Measurements from ENCODE around the gene UPP2.

The UPP2 gene

GRCh38 chr2:158113741-158114295, 12.1 kb downstream of the UPP2 start:
- no peak for DNase-seq

DNA sequence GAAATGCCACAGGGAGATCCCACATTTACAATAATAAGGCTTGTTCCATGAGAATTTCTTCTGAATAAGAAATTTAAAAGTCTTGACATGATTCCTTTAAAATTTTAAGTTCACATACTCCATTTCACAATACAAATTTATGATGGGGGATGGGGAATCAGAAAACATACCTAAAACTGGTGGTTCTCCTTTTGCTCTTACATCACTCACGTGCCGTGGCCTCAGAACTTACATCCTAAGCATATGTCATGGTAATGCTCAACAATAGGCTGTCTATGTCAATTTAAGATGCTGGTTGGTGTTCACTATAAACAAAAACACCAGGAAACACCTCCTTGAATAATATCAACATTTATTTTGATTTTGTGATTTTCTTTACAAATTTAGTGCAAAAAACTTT, 12.8 kb downstream of the UPP2 start:
- DNase-seq, result no peak

GRCh38 chr2:158115202-158115767, 13.6 kb downstream of the UPP2 start:
- DNase-seq, result no peak

GRCh38 chr2:158116936-158117335, 15.3 kb downstream of the UPP2 start:
- no peak for DNase-seq

- no peak for DNase-seq
These were observed 18.4 kb downstream of the UPP2 start for GRCh38 chr2:158120102-158120501.

DNA sequence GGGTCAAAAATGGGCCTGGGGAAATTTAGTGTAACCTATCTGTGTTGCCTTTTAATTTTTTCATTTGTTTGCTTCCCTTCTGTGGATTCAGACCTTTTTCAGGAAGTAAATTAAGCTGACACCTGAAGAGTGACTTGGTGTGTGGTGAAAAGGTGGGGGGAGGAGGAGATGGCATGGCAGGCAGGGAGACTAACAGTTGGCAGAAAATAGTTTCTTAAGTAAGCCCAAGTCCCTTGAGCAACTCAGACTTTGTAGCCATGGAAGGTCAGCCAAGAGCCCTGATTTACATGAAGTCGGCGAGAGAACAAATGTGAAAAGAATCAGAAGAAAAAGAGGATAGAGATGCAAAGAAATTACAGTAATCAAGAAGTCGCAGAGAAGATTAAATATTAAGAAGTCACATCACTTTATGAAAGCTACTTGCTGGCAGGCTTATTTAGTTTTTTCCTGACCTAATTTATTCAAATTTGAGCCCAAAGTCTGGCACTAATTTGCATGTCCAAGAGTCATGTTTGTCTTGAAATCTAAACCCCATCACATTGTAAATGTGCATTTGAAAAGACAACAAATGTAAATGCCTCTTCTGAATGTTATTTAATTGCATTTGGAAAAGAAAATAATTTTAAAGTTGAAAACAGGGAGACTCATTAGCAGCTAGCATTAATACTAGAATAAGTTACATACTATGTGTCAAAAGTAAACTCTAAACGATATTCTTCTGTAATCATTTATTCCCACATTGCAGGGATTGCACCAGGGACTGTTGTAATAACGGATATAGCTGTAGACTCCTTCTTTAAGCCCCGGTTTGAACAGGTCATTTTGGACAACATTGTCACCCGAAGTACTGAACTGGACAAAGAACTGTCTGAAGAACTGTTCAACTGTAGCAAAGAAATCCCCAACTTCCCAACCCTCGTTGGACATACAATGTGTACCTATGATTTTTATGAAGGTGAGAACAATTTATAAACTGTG, 19.3 kb downstream of the UPP2 start:
- DNase-seq, result no peak

- no peak for DNase-seq
These were observed 23.2 kb downstream of the UPP2 start for GRCh38 chr2:158124896-158125295.

- no peak for DNase-seq
These were observed 24.3 kb downstream of the UPP2 start for GRCh38 chr2:158125756-158126498.

- DNase-seq, result no peak
These were observed 25.7 kb downstream of the UPP2 start for GRCh38 chr2:158127380-158127804.

DNA sequence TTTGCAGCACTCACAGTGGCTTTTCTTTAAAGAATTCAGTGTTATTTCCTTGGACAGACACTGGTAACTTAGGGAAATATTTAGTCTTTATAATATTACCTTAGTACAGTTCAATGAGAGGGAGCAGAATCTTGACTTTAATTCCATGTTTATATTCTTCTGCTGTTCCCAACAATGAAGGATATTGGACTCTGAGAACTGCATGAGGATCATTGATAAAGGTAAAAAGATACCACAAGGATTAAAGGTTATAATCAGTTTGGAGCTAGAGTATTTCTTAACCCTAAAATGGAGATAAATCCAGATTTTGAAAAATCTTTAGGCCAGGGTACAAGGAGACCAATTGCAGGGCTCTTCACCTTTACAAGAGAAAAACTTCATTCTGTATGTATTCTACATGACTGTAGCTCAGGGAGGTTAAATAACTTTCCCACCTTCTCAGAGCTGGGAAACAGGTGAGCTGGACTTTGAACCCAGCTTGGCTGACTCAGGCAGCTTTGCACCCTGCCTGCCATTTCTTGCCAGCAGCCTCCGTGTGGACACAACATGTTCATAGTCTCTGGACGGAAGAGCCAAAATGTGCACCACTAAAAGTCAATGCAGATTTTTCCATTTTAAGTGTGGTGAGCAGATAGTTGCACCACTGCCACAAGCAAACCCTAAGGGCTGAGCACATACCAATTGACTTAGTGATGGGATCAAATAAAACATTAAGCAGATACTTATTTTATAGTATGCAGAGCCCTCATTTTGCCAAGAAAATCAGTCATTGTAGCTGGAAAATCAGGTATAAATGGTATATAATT, 26.7 kb downstream of the UPP2 start:
- DNase-seq, result no peak

GRCh38 chr2:158129037-158129436, 27.4 kb downstream of the UPP2 start:
- no peak for DNase-seq

GRCh38 chr2:158130832-158131473, 29.3 kb downstream of the UPP2 start:
- no peak for DNase-seq

DNA sequence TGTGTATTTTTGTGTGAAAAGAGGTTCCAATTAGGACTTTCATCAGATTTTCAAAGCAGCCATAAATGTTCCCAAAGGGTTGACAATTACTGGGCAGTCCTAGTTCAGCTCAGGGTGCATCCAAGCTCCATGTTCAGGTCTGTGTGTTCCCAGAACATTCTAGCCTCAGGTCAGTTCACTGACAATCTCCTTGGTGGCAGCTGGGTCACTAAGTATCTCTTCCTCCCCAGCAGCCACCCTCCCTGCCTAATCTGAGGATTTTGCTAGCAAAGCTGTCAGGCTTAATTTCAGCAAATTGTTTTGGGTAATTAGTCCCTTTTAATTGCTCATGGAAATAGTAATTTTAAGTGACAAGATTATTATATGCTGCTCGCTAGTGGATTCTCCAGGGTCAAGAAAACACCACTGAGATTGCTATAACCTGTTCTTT, 29.8 kb downstream of the UPP2 start:
- no peak for DNase-seq

GRCh38 chr2:158131919-158132566, 30.4 kb downstream of the UPP2 start:
- no peak for DNase-seq

DNA sequence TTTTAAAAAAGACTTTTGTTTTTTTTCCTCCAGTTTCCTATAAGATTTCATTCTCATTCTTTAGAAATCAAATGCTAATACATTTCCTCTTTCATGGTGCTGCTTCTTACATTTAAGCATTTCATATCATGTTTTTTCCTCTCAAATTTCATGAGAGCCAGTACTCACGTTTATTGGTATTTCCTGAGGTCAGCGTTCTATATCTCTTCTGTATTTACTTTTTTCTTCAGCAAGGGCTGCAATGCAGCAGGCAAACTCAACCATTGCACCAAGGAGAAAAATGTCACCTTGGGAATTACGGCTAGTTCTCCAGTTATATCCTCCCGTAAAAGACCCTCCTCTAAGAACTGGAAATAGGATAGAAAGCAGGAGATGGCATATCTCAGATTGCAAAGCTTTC, 32.4 kb downstream of the UPP2 start:
- no peak for DNase-seq

- DNase-seq, result no peak
These were observed 33.0 kb downstream of the UPP2 start for GRCh38 chr2:158134655-158135054.

- no peak for DNase-seq
These were observed 33.4 kb downstream of the UPP2 start for GRCh38 chr2:158135096-158135495.

GRCh38 chr2:158138255-158138654, 36.6 kb downstream of the UPP2 start:
- no peak for DNase-seq

GRCh38 chr2:158140201-158140600, 38.5 kb downstream of the UPP2 start:
- no peak for DNase-seq

DNA sequence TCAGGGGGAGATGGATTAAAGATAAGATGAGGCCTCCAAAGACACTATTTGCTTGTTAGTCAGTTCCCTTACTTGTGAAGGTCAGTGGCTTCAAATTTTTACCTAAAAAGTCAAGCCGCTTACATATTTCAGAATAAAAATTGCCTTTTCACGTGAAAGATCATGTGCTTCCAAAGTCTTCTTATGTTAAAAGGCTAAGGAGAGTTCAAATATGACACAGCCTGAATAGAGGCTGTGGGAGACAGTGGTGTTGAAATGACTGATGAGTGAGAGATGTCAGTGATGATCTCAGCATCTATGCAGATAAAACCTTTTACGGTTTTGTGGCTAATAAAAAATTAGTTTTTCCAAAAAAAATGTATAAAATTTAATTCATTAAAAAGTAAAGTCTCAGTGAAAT, 40.5 kb downstream of the UPP2 start:
- DNase-seq, result no peak

Data from CD4-positive, alpha-beta T cell treated with Interferon alpha-2 for 1 hour (primary cell).